A172 (cell line): ENCODE results near the gene NTM. TPM values are rescaled to one million over a fixed set of nuclear protein-coding genes. Genes with fewer than 3 reads are reported as not detected.

Source experiments
- DNase-seq: peaks from one replicate; pipeline ENCODE4 v3.0.0-alpha.2; 2015; ENCODE audit warnings: low spot score
- total RNA-seq: library from RNA; depleted of rRNA; stranded (reverse); fragments of >200 nt; shearing (Covaris generic); gene quantifications from 2 replicates; pipeline ENCODE4 v1.2.3, GENCODE V29; 2014

NTM gene
- total RNA-seq, 1 experiment from 2014 or later = 1.4 TPM

DNA sequence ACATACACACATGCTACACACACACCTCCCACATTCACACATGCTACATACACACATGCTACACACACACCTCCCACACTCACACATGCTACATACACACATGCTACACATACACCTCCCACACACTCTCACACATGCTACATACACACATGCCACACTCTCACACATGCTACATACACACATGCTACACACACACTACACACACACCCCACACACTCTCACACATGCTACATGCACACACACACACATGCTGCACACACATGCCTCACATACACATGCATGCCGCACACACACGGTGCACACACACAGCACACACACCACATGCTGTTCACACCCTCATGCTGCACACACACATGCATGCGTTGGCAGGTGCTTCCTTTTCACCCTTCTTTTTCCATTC is 495.4 kb downstream of the NTM start:
- DNase-seq = no peak

DNA sequence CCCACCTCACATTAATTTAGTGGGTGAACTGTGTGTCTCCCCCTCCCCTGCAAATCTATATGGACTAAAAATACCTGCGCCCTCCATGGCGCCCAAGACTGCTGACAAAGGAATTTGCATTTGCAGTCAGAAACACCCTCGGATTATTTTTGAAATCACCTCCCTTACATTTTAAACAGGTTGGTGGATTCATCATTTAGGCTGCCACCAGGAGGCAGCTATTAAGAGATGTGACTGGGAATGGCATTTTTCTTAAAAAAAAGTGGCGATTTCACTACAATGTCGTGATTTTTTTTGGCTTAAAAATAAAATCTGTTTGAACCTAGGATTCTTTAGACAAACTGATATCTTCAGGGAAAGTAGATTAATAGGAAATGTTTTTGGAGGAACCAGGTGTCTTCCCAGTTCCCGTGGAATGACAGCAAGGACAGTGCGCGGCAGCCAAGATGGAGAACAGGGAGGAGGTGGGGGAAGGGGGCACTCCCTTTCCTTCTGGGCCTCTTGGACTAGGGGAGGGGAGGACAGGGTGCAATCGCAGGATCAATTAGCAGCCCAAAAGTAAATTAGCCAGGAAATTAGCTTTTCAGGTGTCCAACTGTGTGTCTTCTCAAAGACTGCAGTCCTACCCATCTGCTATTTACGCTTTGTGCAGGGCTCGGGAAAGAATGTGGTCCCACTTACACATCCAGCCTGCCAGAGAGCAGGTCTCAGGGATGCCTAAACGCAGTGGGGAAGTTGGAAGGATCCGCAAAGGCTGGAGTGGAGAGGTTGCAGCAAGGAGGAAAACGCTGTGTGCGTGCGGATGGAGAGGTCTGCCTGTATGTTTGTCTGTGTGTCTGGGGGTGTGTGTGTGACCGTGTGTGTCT is 496.4 kb downstream of the NTM start:
- DNase-seq = no peak

GRCh38 chr11:131867457-131868257 is 497.2 kb downstream of the NTM start:
- DNase-seq = peak; percentile 53

- DNase-seq = no peak
These were observed 498.5 kb downstream of the NTM start for GRCh38 chr11:131868629-131869507.

- no peak for DNase-seq
These were observed 499.9 kb downstream of the NTM start for GRCh38 chr11:131870305-131870704.

DNA sequence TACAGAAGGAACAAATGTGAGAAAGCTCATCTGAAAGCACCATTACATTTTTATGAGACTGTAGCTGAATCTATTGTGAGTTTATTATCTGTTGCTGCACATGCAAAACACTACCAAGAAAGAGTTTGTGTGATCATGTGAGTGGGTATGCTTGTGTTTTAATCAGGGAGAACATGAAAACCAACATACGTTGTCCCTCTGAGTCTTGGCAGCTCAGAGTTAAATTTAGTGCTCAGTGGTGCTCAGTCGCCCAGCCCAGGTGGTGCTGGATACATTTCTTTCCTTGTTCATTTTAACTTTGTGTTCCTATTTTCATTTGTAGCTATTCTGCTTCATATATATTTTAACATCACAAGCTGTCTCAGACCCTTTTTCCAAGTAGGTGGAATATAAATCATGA is 500.6 kb downstream of the NTM start:
- DNase-seq = no peak

DNA sequence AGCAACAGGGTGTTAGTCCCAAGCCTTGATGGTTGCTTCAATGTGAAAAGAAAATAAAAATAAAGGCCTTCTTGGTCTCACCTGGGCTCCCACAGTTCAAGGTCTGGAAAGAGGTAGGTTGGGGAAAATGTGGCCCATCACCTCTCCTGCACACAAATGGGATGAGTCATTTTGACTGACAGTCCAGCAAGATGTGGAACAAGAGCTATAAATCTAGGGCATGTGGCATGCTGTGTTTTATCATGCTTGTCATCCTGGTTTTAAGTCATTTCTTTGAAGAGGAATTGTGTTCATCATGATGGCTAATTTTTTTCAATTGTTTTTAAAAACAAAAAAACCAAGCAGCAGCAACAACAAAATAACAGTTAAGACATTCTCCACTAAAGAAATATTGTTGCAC is 503.7 kb downstream of the NTM start:
- DNase-seq = no peak

GRCh38 chr11:131875611-131876010 is 505.2 kb downstream of the NTM start:
- no peak for DNase-seq

GRCh38 chr11:131877246-131877942 is 507.0 kb downstream of the NTM start:
- DNase-seq = no peak

DNA sequence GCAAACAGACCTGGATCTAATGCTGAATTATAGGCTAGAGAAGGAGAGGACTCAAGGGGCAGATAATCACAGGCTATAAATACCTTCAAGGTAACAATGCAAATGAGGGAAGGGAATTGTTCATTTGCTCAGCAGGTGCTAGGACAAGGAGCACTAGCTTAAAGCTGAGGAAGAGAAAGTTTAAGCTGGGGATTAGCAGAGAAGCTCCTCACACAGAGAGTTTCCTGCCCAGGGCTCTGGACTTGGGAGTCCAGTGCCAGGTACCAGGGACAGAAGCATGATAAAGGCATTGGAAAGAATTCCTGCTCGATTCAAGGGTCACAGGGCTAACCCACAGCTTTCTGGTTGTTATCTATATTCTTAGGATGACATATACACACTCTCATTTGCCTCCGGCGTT is 509.9 kb downstream of the NTM start:
- DNase-seq = peak; percentile 5

DNA sequence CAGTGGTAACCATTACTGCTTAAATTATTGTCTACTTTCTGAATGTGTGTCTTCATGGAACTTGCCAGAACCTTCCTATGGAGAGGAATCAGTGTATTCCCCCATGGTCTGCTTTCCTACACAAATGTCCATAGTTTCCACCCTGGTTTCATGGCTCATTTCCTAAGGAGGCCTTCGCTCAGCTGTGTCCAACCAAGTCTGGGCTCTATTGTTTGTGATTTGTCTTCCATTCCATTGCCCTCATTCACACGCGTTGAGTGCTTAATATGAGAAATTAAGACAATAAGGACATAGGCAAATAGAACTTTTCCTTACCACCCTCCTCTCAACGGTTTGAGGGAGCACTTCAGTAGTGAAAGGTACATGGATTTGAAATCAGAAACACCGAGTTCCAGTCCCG is 510.6 kb downstream of the NTM start:
- DNase-seq = no peak

DNA sequence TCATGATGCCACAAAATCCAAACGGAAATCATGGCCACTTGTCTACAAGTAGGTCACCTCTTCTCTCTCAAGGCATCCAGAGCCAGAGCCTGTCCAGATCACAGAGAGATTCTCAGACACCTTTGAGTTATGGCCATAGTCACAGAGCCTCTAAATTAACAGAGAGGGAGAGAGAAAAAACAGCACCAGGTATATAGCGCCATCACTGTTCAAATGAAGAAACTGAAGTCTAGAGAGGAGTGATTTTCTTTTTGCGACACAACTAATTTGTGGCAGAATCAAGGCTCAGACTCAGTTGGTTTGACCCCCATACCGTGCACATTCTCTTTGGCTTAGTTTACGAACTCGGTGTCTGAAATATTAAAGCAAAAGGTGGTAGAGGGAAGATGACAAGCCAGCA is 512.9 kb downstream of the NTM start:
- DNase-seq = no peak

GRCh38 chr11:131884461-131885073 is 514.2 kb downstream of the NTM start:
- DNase-seq = no peak

GRCh38 chr11:131885431-131885830 is 515.0 kb downstream of the NTM start:
- DNase-seq = no peak

GRCh38 chr11:131886201-131886600 is 515.8 kb downstream of the NTM start:
- DNase-seq = no peak

GRCh38 chr11:131888230-131888855 is 517.9 kb downstream of the NTM start:
- DNase-seq = peak; percentile 75

GRCh38 chr11:131889146-131889577 is 518.7 kb downstream of the NTM start:
- peak; percentile 41 for DNase-seq

DNA sequence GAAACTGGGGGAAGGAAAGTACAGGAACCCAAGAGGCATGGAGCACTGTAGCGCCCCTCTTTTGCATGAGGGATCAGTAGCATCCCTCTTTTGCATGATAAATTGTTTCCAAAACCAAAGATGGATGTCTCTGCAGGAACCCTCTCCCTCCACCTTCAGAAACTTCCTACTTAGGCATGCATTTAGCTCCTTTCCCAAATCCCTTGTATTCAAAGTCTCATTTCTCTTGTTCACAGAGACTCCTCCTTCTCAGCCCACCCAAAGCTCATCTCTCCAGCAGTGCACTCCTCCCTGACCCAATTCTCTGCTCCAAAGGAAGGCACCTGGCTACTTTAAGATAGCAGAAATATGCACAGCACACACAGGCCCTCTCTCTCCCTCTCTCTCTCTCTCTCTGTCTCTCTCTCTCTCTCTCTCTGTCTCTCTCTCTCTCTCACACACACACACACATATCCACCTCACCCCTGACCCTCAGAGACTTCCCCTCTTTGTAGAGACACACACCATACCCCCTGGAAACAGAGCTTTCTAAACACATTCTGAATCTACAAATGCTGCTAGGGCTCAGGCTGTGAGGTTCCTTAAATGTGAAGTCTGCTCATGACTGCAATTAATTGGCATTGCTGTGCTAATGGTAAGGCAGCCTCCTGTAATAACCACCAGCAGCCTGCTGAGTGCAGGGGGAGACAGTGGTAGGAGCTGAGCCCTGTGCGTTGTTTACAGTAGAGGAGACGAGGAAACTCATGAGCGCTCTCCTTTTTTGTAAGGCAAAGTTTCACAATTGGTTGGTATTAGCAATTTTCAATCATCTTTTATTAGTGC is 519.6 kb downstream of the NTM start:
- DNase-seq = no peak

- no peak for DNase-seq
These were observed 522.9 kb downstream of the NTM start for GRCh38 chr11:131893103-131893890.
